ENCODE measurements around the gene PRKCA.

DNA sequence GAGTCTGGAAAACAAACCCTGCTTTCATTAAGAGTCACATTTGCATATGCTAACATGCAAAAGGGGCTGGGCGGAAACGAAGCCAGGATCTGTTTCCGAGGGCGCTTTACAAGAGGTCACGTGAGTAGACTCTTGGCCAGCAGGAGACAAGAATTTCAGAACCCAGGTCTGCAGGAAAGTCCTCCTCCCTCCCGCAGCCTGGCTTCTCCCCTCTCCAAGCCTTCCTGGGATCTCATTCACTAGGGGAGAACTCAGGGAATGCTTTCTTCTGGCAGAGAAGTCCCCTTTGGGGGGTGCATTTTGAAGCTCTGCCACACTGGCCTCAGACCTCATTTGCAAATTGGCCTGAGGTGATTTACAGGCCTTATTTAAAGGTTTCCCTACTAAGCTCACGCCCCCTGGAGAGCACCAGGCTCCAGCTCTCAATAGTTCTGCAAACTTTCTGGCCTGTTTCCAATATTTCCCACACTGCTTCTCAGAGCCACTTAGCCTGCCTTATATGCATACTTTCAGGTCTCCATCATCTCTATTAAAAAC, 475.3 kb downstream of the PRKCA start:
- no peak for TF ChIP-seq CTCF (IDR thresholded peaks at IDR 0.05)
- TF ChIP-seq ZFX (IDR thresholded peaks at IDR 0.05; ENCODE audit: borderline replicate concordance): no peak
